Measurements from ENCODE around the gene IFT80.

Gene IFT80

GRCh38 chr3:160399125-160400029 lies at the start of gene IFT80, which contains the start of gene SMC4:
TSS of gene IFT80 (minus strand) at chr3:160399225. CDS start at chr3:160384600, 14,625 bp downstream.
TSS of gene SMC4 (plus strand) at chr3:160399650. CDS start at chr3:160400827, 1,177 bp downstream.
- Mint-ChIP-seq H3K36me3 (ENCODE audit: low read depth) (peaks cover 60% of the 10 kb centered on the region), H3K4me3 (peak within 1 kb of the TSS; percentile 97), H3K27ac (peak within 1 kb of the TSS; percentile 99), H3K27me3 (peaks cover 11% of the 10 kb centered on the region), H3K9me3 (no peaks in the 10 kb centered on the region), H3K4me1 (ENCODE audit: low read depth) (peaks cover 48% of the 10 kb centered on the region)
- peak; percentile 96 for DNase-seq

DNA sequence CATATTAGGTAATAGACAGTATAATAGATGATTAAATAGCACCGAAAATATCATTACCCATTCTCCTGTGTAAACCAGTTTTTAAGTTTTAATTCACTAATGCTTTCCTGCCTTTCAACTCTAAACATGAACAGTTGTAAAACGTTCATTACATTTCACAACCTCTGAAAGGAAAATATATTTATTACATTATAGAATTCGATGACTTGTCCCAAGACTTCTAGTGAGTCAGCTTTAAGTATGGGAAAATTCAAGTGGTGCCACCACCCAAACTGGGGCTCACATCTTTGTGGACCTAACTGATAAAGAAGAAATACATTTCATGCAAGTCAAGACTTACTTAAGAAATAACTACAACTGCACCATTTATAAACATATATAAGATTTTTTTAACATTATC lies 48.5 kb upstream of the IFT80 start:
- Mint-ChIP-seq H3K4me1 (ENCODE audit: low read depth) (peaks cover 44% of the 10 kb centered on the region), H3K4me3 (peak overlapping the region; percentile 98), H3K36me3 (ENCODE audit: low read depth) (peaks cover 61% of the 10 kb centered on the region), H3K9me3 (peaks cover 4% of the 10 kb centered on the region), H3K27ac (no peak overlapping the region), H3K27me3 (no peaks in the 10 kb centered on the region)
- no peak for DNase-seq

DNA sequence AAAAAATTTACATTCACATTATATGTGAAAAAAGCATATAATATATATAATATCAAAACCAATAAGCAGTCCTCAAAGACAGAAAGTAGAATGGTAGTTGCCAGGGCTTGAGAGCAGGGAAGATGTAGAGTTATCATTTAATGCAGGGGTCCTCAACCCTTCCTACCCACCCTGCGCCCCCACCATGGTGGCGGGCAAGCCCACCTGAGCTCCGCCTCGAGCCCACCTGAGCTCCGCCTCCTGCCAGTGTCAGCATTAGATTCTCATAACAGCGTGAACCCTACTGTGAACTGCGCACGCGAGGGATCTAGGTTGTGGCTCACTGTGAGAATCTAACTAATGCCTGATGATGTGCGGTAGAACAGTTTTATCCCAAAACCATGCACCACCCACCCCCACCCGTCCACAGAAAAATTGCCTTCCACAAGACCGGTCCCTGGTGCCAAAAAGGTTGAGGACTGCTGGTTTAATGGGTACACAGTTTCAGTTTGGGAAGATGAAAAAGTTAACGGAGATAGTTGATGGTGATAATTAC lies 47.6 kb upstream of the IFT80 start:
- Mint-ChIP-seq H3K9me3 (peaks cover 4% of the 10 kb centered on the region), H3K4me3 (no peak overlapping the region), H3K27me3 (no peaks in the 10 kb centered on the region), H3K4me1 (ENCODE audit: low read depth) (peaks cover 52% of the 10 kb centered on the region), H3K36me3 (ENCODE audit: low read depth) (peaks cover 69% of the 10 kb centered on the region), H3K27ac (no peak overlapping the region)
- no peak for DNase-seq

DNA sequence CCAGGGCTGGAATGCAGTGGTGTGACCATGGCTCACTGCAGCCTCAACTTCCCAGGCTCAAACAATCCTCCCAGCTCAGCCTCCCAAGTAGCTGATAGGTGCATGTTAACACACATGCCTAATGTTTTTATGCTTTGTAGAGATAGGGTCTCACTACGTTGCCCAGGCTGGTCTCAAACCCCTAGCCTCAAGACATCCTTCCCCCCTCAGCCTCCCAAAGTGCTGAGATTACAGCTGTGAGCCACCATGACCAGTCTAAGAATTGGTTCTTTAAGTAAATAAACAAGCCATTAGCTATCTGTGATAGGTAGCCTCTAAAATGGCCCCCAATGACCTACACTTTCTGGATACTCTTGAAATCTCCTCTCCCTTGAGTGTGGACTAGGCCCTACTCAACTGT lies 46.8 kb upstream of the IFT80 start:
- no peak for DNase-seq
- H3K27me3 Mint-ChIP-seq, result no peaks in the 10 kb centered on the region
- H3K27ac Mint-ChIP-seq, result no peak overlapping the region
- peaks cover 4% of the 10 kb centered on the region for H3K9me3 Mint-ChIP-seq
- peaks cover 54% of the 10 kb centered on the region for H3K4me1 Mint-ChIP-seq (ENCODE audit: low read depth)
- H3K36me3 Mint-ChIP-seq (ENCODE audit: low read depth), result peaks cover 74% of the 10 kb centered on the region
- no peak overlapping the region for H3K4me3 Mint-ChIP-seq

- no peak for DNase-seq
- no peak overlapping the region for H3K27ac Mint-ChIP-seq
- no peak overlapping the region for H3K4me3 Mint-ChIP-seq
- H3K36me3 Mint-ChIP-seq (ENCODE audit: low read depth), result peaks cover 87% of the 10 kb centered on the region
- no peaks in the 10 kb centered on the region for H3K27me3 Mint-ChIP-seq
- H3K4me1 Mint-ChIP-seq (ENCODE audit: low read depth), result peaks cover 52% of the 10 kb centered on the region
- H3K9me3 Mint-ChIP-seq, result no peaks in the 10 kb centered on the region
Observed at GRCh38 chr3:160444411-160444810, 45.4 kb upstream of the IFT80 start.

DNA sequence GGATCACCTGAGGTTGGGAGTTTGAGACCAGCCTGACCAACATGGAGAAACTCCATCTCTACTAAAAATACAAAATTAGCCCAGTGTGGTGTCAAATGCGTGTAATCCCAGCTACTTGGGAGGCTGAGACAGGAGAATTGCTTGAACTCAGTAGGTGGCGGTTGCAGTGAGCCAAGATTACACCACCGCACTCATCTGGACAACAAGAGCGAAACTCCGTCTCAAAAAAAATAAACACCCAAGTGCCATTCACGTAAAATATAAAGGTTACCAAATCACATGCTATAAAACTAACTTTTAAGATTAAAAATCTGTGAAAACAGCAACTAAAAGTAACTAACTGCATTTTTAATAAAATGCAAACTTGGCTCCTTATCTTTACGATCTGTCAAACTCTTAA lies 41.7 kb upstream of the IFT80 start:
- peaks cover 90% of the 10 kb centered on the region for H3K36me3 Mint-ChIP-seq (ENCODE audit: low read depth)
- no peaks in the 10 kb centered on the region for H3K9me3 Mint-ChIP-seq
- H3K4me3 Mint-ChIP-seq, result no peak overlapping the region
- peaks cover 54% of the 10 kb centered on the region for H3K4me1 Mint-ChIP-seq (ENCODE audit: low read depth)
- peak overlapping the region; percentile 48 for H3K27ac Mint-ChIP-seq
- no peak for DNase-seq
- H3K27me3 Mint-ChIP-seq, result no peaks in the 10 kb centered on the region

GRCh38 chr3:160437083-160437455 lies 38.0 kb upstream of the IFT80 start:
- DNase-seq, result no peak
- no peak overlapping the region for H3K4me3 Mint-ChIP-seq
- H3K9me3 Mint-ChIP-seq, result no peaks in the 10 kb centered on the region
- H3K4me1 Mint-ChIP-seq (ENCODE audit: low read depth), result peaks cover 47% of the 10 kb centered on the region
- H3K27me3 Mint-ChIP-seq, result no peaks in the 10 kb centered on the region
- H3K27ac Mint-ChIP-seq, result peak overlapping the region; percentile 41
- H3K36me3 Mint-ChIP-seq (ENCODE audit: low read depth), result peaks cover 93% of the 10 kb centered on the region

- Mint-ChIP-seq H3K4me1 (ENCODE audit: low read depth) (peaks cover 40% of the 10 kb centered on the region), H3K27ac (peak overlapping the region; percentile 52), H3K4me3 (no peak overlapping the region), H3K27me3 (no peaks in the 10 kb centered on the region), H3K36me3 (ENCODE audit: low read depth) (peaks cover 96% of the 10 kb centered on the region), H3K9me3 (no peaks in the 10 kb centered on the region)
- DNase-seq, result no peak
Observed at GRCh38 chr3:160435747-160436146, 36.7 kb upstream of the IFT80 start.

DNA sequence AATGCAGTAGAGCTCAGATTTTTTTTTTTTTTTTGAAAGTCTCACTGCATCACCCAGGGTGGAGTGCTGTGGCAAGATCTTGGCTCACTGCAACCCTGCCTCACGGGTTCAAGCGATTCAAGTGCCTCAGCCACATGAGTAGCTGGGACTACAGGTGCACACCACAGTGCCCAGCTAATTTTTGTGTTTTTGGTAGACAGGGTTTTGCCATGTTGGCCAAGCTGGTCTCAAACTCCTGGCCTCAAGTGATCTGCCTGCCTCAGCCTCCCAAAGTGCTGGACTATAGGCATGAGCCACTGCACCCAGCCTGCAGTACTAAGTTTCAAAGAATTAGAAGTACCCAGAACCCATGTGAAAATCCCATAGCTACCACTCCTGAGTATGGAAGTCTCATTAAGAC lies 36.1 kb upstream of the IFT80 start:
- no peaks in the 10 kb centered on the region for H3K27me3 Mint-ChIP-seq
- peaks cover 96% of the 10 kb centered on the region for H3K36me3 Mint-ChIP-seq (ENCODE audit: low read depth)
- H3K4me1 Mint-ChIP-seq (ENCODE audit: low read depth), result peaks cover 37% of the 10 kb centered on the region
- no peak overlapping the region for H3K27ac Mint-ChIP-seq
- no peak for DNase-seq
- H3K4me3 Mint-ChIP-seq, result no peak overlapping the region
- no peaks in the 10 kb centered on the region for H3K9me3 Mint-ChIP-seq

DNA sequence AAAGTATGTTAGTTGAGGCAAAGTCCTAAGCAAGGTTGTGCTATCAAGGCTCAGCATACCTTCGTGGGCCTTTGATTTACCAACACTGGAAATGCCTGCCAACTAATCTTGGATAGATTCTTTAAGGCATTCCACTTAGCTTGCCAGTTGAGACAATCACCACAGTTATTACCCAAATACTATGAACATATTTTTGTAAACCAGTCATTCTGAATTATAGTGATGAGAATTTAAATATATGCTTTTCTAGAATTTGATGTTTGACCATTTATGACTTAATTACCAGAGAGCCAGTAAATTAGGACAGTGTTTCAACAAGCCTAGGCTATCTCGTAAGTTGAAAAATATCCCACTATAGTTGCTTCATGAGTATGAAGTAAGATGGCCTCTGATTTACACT lies 35.0 kb upstream of the IFT80 start:
- H3K27ac Mint-ChIP-seq, result no peak overlapping the region
- no peak overlapping the region for H3K4me3 Mint-ChIP-seq
- DNase-seq, result no peak
- no peaks in the 10 kb centered on the region for H3K27me3 Mint-ChIP-seq
- H3K4me1 Mint-ChIP-seq (ENCODE audit: low read depth), result peaks cover 32% of the 10 kb centered on the region
- peaks cover 94% of the 10 kb centered on the region for H3K36me3 Mint-ChIP-seq (ENCODE audit: low read depth)
- H3K9me3 Mint-ChIP-seq, result no peaks in the 10 kb centered on the region

DNA sequence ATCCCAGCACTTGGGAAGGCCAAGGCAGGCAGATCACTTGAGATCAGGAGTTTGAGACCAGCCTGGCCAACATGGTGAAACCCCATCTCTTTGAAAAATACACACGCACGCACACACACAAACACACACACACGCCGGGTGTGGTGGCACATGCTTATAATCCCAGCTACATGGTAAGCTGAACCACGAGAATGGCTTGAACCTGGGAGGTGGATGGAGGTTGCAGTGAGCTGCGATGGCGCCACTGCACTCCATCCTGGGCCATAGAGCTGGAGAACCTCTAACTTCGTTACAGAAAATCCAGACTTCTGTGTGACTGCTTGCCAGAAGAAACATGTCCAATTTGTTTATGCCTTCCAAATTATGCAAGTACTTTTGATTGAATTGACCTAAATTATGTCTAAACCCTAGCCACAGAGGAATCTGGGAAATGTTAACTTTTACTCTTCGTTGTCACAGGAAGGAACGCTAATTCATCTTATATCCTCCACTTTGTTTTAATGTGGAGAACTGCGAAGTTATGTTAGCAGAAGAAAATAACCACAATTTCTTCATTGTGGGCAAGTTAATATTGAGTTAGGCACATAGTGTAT lies 28.9 kb upstream of the IFT80 start:
- DNase-seq, result no peak
- H3K4me1 Mint-ChIP-seq (ENCODE audit: low read depth), result no peaks in the 10 kb centered on the region
- peaks cover 95% of the 10 kb centered on the region for H3K36me3 Mint-ChIP-seq (ENCODE audit: low read depth)
- H3K9me3 Mint-ChIP-seq, result no peaks in the 10 kb centered on the region
- no peak overlapping the region for H3K4me3 Mint-ChIP-seq
- H3K27ac Mint-ChIP-seq, result peak overlapping the region; percentile 22
- H3K27me3 Mint-ChIP-seq, result no peaks in the 10 kb centered on the region

- no peak overlapping the region for H3K4me3 Mint-ChIP-seq
- no peak overlapping the region for H3K27ac Mint-ChIP-seq
- H3K4me1 Mint-ChIP-seq (ENCODE audit: low read depth), result peaks cover 6% of the 10 kb centered on the region
- no peak for DNase-seq
- H3K27me3 Mint-ChIP-seq, result no peaks in the 10 kb centered on the region
- H3K9me3 Mint-ChIP-seq, result no peaks in the 10 kb centered on the region
- peaks cover 93% of the 10 kb centered on the region for H3K36me3 Mint-ChIP-seq (ENCODE audit: low read depth)
Observed at GRCh38 chr3:160417311-160417710, 18.3 kb upstream of the IFT80 start.

- DNase-seq, result peak; percentile 59
- H3K4me1 Mint-ChIP-seq (ENCODE audit: low read depth), result peaks cover 7% of the 10 kb centered on the region
- H3K36me3 Mint-ChIP-seq (ENCODE audit: low read depth), result peaks cover 86% of the 10 kb centered on the region
- no peak overlapping the region for H3K4me3 Mint-ChIP-seq
- H3K9me3 Mint-ChIP-seq, result no peaks in the 10 kb centered on the region
- no peaks in the 10 kb centered on the region for H3K27me3 Mint-ChIP-seq
- no peak overlapping the region for H3K27ac Mint-ChIP-seq
Observed at GRCh38 chr3:160413613-160414248, 14.7 kb upstream of the IFT80 start.

GRCh38 chr3:160412477-160412876 lies 13.5 kb upstream of the IFT80 start:
- peaks cover 9% of the 10 kb centered on the region for H3K4me1 Mint-ChIP-seq (ENCODE audit: low read depth)
- DNase-seq, result no peak
- no peaks in the 10 kb centered on the region for H3K27me3 Mint-ChIP-seq
- no peak overlapping the region for H3K27ac Mint-ChIP-seq
- peaks cover 86% of the 10 kb centered on the region for H3K36me3 Mint-ChIP-seq (ENCODE audit: low read depth)
- no peak overlapping the region for H3K4me3 Mint-ChIP-seq
- no peaks in the 10 kb centered on the region for H3K9me3 Mint-ChIP-seq

Data from activated T-cell treated with anti-CD3 and anti-CD28 coated beads, Interleukin-2, amount 50 U/mL, for 24 hours (primary cell).